ENCODE data around the gene SDK2.

DNA sequence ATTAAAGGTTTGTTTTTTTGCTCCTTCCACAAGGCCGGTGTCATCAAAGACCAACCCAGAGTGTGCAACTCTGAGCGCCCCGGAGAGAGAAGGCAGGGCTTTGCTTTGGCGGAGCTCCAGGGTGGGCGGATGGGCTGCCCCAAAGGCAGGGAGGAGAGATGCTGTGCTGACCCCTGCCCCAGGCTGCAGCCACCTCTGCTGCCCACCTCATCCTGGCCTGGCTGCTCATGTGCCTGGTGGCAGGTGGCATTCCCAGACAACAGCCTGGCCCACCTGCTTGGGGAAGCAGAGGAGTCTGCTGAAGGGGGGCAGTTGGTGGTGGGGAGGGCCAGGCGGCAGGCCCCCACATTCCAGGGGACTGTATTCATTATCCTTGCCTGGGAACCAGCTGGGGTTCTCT lies 122.1 kb downstream of the SDK2 start:
- TF ChIP-seq GATA2 (IDR thresholded peaks at IDR 0.05; ENCODE audit: low read depth, low read length), result no peak
- no peak for TF ChIP-seq GATA3 (IDR thresholded peaks at IDR 0.05; ENCODE audit: low read depth, low read length)

All from SH-SY5Y (cell line).